HG03060 (cell line): ENCODE results near the gene LRRK1.

Experiments used
- ATAC-seq: cut with Tn5 transposase; IDR thresholded peaks from one replicate; pipeline ENCODE4 v1.9.1; 2021; ENCODE audit warnings: low read depth, moderate number of reproducible peaks; ENCODE audit not compliant: unreplicated experiment

LRRK1 gene

GRCh38 chr15:100908466-100908865 lies 10.7 kb upstream of the LRRK1 start:
- ATAC-seq = no peak

- ATAC-seq = no peak
Observed at GRCh38 chr15:100909565-100909964, 9.6 kb upstream of the LRRK1 start.

- no peak for ATAC-seq
Observed at GRCh38 chr15:100909989-100910955, 8.9 kb upstream of the LRRK1 start.

- no peak for ATAC-seq
Observed at GRCh38 chr15:100911086-100911485, 8.1 kb upstream of the LRRK1 start.

GRCh38 chr15:100913961-100914360 lies 5.2 kb upstream of the LRRK1 start:
- no peak for ATAC-seq

- no peak for ATAC-seq
Observed at GRCh38 chr15:100914876-100915275, 4.3 kb upstream of the LRRK1 start.

- no peak for ATAC-seq
Observed at GRCh38 chr15:100918034-100918689, 995 bp upstream of the LRRK1 start.

- ATAC-seq = no peak
Observed at GRCh38 chr15:100919481-100920405, 586 bp downstream of the LRRK1 start.

GRCh38 chr15:100920516-100921135 lies 1.5 kb downstream of the LRRK1 start:
- ATAC-seq = no peak

GRCh38 chr15:100922192-100923040 lies 3.3 kb downstream of the LRRK1 start:
- ATAC-seq = no peak

- no peak for ATAC-seq
Observed at GRCh38 chr15:100923076-100923475, 3.9 kb downstream of the LRRK1 start.

GRCh38 chr15:100923902-100924301 lies 4.7 kb downstream of the LRRK1 start:
- no peak for ATAC-seq

- no peak for ATAC-seq
Observed at GRCh38 chr15:100924436-100924835, 5.3 kb downstream of the LRRK1 start.

- no peak for ATAC-seq
Observed at GRCh38 chr15:100925480-100925879, 6.3 kb downstream of the LRRK1 start.

GRCh38 chr15:100926258-100926657 lies 7.1 kb downstream of the LRRK1 start:
- ATAC-seq = no peak

- no peak for ATAC-seq
Observed at GRCh38 chr15:100926971-100927756, 8.0 kb downstream of the LRRK1 start.

- ATAC-seq = no peak
Observed at GRCh38 chr15:100928632-100929280, 9.6 kb downstream of the LRRK1 start.

GRCh38 chr15:100929641-100930042 lies 10.5 kb downstream of the LRRK1 start:
- ATAC-seq = no peak
